SK-N-SH (cell line): ENCODE results near the gene AUH.

Source experiments
- CTCF ChIP-seq: fragments of 200-600 bp; sonication (generic); IDR thresholded peaks from 2 replicates; pipeline ENCODE4 v1.6.1; 2017; ENCODE audit warnings: antibody characterized with exemption, mild to moderate bottlenecking, moderate library complexity
- ELF1 ChIP-seq: IDR thresholded peaks from 2 replicates; pipeline ENCODE4 v1.4.0; 2012
- EP300 ChIP-seq, 2 experiments: IDR thresholded peaks; 2 replicates each; pipeline versions ENCODE4 v1.4.0 to v1.6.1; 2012; ENCODE audit warnings: borderline replicate concordance in 1 of 2, low read depth in 1 of 2, low read length in 1 of 2
- GATA2 ChIP-seq: sonication (generic); formaldehyde crosslinking; IDR thresholded peaks from 2 replicates; pipeline ENCODE4 v1.5.0; 2020; ENCODE audit warnings: mild to moderate bottlenecking, missing genetic modification reagents
- SIN3A ChIP-seq: IDR thresholded peaks from 2 replicates; pipeline ENCODE4 v1.6.1; 2012; ENCODE audit warnings: low read depth, mild to moderate bottlenecking, low read length, moderate library complexity, borderline replicate concordance

DNA sequence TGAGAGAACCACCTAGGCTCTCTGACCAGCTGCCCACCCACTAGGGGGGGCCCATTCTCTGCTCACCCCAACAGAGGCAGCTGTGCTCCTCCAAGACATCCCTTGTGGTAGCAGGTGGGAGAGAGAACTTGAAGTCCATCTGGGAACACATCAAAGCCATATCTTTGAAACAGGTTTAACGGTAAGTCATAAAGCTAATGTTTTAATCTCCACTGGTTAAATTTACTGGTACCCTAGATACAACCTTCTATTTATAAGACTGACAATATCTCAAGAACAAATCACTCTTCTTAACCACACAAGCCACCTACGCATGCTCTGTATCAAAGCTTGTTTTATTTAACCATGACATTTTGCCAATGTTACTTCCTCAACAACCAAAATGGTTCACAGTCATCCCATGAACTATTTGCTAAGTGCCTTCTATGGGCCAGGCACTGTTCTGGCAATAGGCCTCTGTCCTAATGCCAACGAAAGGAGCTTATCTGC is 20.4 kb downstream of the AUH start:
- no peak for TF ChIP-seq CTCF
- TF ChIP-seq SIN3A, result no peak
- TF ChIP-seq EP300 (IDR thresholded peaks at IDR 0.05; ENCODE audit: borderline replicate concordance in 1 of 2, low read depth in 1 of 2, low read length in 1 of 2), result no peak
- TF ChIP-seq ELF1, result no peak
- no peak for TF ChIP-seq GATA2 (CRISPR knock-in tag)
